OCI-LY7 (cell line): ENCODE data around the gene CPNE2. TPM values are rescaled to one million over a fixed set of nuclear protein-coding genes. Genes with fewer than 3 reads are reported as not detected.

Experiments
- BruUV-seq: library from RNA; stranded (reverse); fragments of 400-500 nt; replicated peaks from 2 replicates; lab custom pipeline; 2021; lab: Mats Ljungman, UMichigan
- CTCF ChIA-PET: fragments of 300-600 bp; sonication (Branson Sonifier 250); formaldehyde crosslinking; loops from one replicate; lab custom pipeline; 2022; ENCODE audit warnings: antibody characterized with exemption; ENCODE audit not compliant: unreplicated experiment; lab: Charles Lee
- POLR2A ChIA-PET: fragments of 300-600 bp; sonication (Branson Sonifier 250); formaldehyde crosslinking; loops from one replicate; lab custom pipeline; 2022; ENCODE audit warnings: antibody characterized with exemption; lab: Charles Lee
- DNase-seq: peaks from one replicate; pipeline ENCODE4 v3.0.0-alpha.2; 2015; ENCODE audit warnings: low spot score
- H2AFZ ChIP-seq: fragments of 200-600 bp; sonication (generic), shearing (Covaris generic); 2 replicates; pipeline ENCODE4 v1.6.1; 2014; ENCODE audit warnings: mild to moderate bottlenecking, antibody characterized with exemption, low read length, moderate library complexity
- H3K27ac ChIP-seq: fragments of 200-600 bp; sonication (generic); 2 replicates; pipeline ENCODE4 v1.5.1; 2014; ENCODE audit warnings: mixed run types, low read depth, mild to moderate bottlenecking, moderate library complexity, low read length, inconsistent platforms; ENCODE audit not compliant: poor library complexity, severe bottlenecking
- H3K36me3 ChIP-seq: fragments of 200-600 bp; sonication (generic); 2 replicates; pipeline ENCODE4 v1.6.1; 2014; ENCODE audit warnings: mild to moderate bottlenecking, antibody characterized with exemption, low read length, moderate library complexity, mixed read lengths; ENCODE audit not compliant: insufficient read depth
- H3K4me1 ChIP-seq: fragments of 200-600 bp; sonication (generic); 2 replicates; pipeline ENCODE4 v1.5.1; 2014; ENCODE audit warnings: mild to moderate bottlenecking, low read length; ENCODE audit not compliant: insufficient read depth, poor library complexity, severe bottlenecking
- H3K4me2 ChIP-seq: fragments of 200-600 bp; sonication (generic); 2 replicates; pipeline ENCODE4 v1.6.1; 2014; ENCODE audit warnings: mild to moderate bottlenecking, low read length
- H3K4me3 ChIP-seq: fragments of 200-600 bp; sonication (generic); 2 replicates; pipeline ENCODE4 v1.5.1; 2014; ENCODE audit warnings: mild to moderate bottlenecking, low read depth, low read length; ENCODE audit not compliant: poor library complexity, severe bottlenecking
- H3K79me2 ChIP-seq: fragments of 200-600 bp; sonication (generic); 2 replicates; pipeline ENCODE4 v1.6.1; 2016; ENCODE audit warnings: low read depth, mild to moderate bottlenecking, low read length, moderate library complexity, mixed read lengths; ENCODE audit not compliant: insufficient read depth
- H3K9me2 ChIP-seq: fragments of 200-600 bp; sonication (generic); 2 replicates; pipeline ENCODE4 v1.6.1; 2016; ENCODE audit warnings: mild to moderate bottlenecking, low read length, mixed read lengths; ENCODE audit not compliant: insufficient read depth
- H3K9me3 ChIP-seq: fragments of 200-600 bp; sonication (generic); 2 replicates; pipeline ENCODE4 v1.6.1; 2014; ENCODE audit warnings: mild to moderate bottlenecking, mixed run types, low read length, mixed read lengths
- H4K20me1 ChIP-seq: fragments of 200-600 bp; sonication (generic); 2 replicates; pipeline ENCODE4 v1.6.1; 2014; ENCODE audit warnings: mild to moderate bottlenecking, antibody characterized with exemption, low read length, moderate library complexity, mixed read lengths; ENCODE audit not compliant: insufficient read depth
- CTCF ChIP-seq: fragments of 200-600 bp; sonication (generic); conservative IDR thresholded peaks from 2 replicates; pipeline ENCODE4 v1.5.1; 2014; ENCODE audit warnings: mild to moderate bottlenecking, antibody characterized with exemption, low read length, moderate library complexity, mixed read lengths
- EZH2phosphoT487 ChIP-seq: fragments of 200-600 bp; sonication (generic); IDR thresholded peaks from 2 replicates; pipeline ENCODE4 v1.6.1; 2018; ENCODE audit warnings: low read depth, borderline replicate concordance, mild to moderate bottlenecking, mixed run types, antibody characterized with exemption, low read length, moderate library complexity, mixed read lengths
- intact Hi-C: fragments of 100-400 bp; cut with micrococcal nuclease; formaldehyde crosslinking; loops from one replicate; pipeline ENCODE4 v1.10.0; 2022; ENCODE audit not compliant: unreplicated experiment
- total RNA-seq, 2 experiments: library from RNA; depleted of rRNA in 1 of 2; stranded (reverse); fragments of >200 nt in 1 of 2; shearing (Covaris generic) in 1 of 2; gene quantifications; 2 replicates each; pipeline ENCODE4 v1.2.3, GENCODE V29; 2014 to 2022

CPNE2 gene
- total RNA-seq, 2 experiments from 2014 or later = 14.4 to 44.7 TPM

- CTCF ChIA-PET = interaction anchor here (1.0 to 2.4 kb wide), 6 partner anchors 40 to 81 kb away, joined by 3 to 10 read pairs (median 8); no protein-coding TSS in a partner anchor
These were observed 47.3 kb upstream of the CPNE2 start for GRCh38 chr16:57044931-57045693.

GRCh38 chr16:57045694-57046381 is 46.5 kb upstream of the CPNE2 start:
- Histone ChIP-seq H3K9me3 (no peaks in the 10 kb centered on the region), H3K4me1 (peaks cover 76% of the 10 kb centered on the region), H3K27ac (peak overlapping the region; percentile 98), H3K79me2 (peaks cover 21% of the 10 kb centered on the region; the same call in 1 of the 2 replicates), H2AFZ (no peak overlapping the region), H3K4me2 (peak overlapping the region; percentile 73), H3K36me3 (peaks cover 79% of the 10 kb centered on the region), H3K9me2 (no peaks in the 10 kb centered on the region), H4K20me1 (no peaks in the 10 kb centered on the region), H3K4me3 (peak overlapping the region; percentile 51)
- peak; percentile 89 for TF ChIP-seq CTCF
- TF ChIP-seq EZH2phosphoT487 = no peak
- intact Hi-C loops = loop anchor here (1.0 kb wide), 2 partner anchors 82 to 122 kb away; no protein-coding TSS in a partner anchor
- peak; percentile 92 for DNase-seq
- ChIA-PET CTCF (interaction anchor here (1.0 to 2.4 kb wide), 7 partner anchors 57 to 82 kb away, joined by 3 to 10 read pairs (median 6); no protein-coding TSS in a partner anchor), POLR2A (interaction anchor here (0.6 to 2.8 kb wide), 8 partner anchors 20 to 82 kb away, joined by 3 to 19 read pairs (median 4); partner anchors contain the start of gene NLRC5)
- BruUV-seq = no TSS peak

More at GRCh38 chr16:57044931-57045693, 47.3 kb upstream of the CPNE2 start:
- Histone ChIP-seq H3K9me3 (no peaks in the 10 kb centered on the region), H2AFZ (no peak overlapping the region), H3K4me1 (peaks cover 83% of the 10 kb centered on the region), H3K9me2 (no peaks in the 10 kb centered on the region), H3K36me3 (peaks cover 79% of the 10 kb centered on the region), H4K20me1 (no peaks in the 10 kb centered on the region), H3K27ac (peak overlapping the region; percentile 98), H3K4me2 (peak overlapping the region; percentile 73), H3K4me3 (peak overlapping the region; percentile 51), H3K79me2 (peaks cover 21% of the 10 kb centered on the region; the same call in 1 of the 2 replicates)
- intact Hi-C loops = loop anchor here (1.0 to 5.0 kb wide), 3 partner anchors 81 to 183 kb away; no protein-coding TSS in a partner anchor
- POLR2A ChIA-PET = interaction anchor here (0.6 to 2.8 kb wide), 8 partner anchors 41 to 148 kb away, joined by 3 to 19 read pairs (median 4); partner anchors contain the start of gene NLRC5
- TF ChIP-seq EZH2phosphoT487 (no peak), CTCF (no peak)
- BruUV-seq = no TSS peak
- DNase-seq = peak; percentile 31
